ENCODE measurements around the gene CACNA2D2. TPM values are rescaled to one million over a fixed set of nuclear protein-coding genes. Genes with fewer than 3 reads are reported as not detected.

Gene CACNA2D2
- total and polyA plus RNA-seq, 2 of the 13 experiments (the other 11 are each of a cell fraction or from before 2014, with no cell fraction given): not detected

- peak; percentile 88 for TF ChIP-seq PRDM10 (CRISPR knock-in tag; IDR thresholded peaks at IDR 0.05; ENCODE audit: low read depth)
- TF ChIP-seq ZNF747 (CRISPR knock-in tag; IDR thresholded peaks at IDR 0.05; ENCODE audit: borderline replicate concordance): no peak
- TF ChIP-seq SAFB2 (CRISPR knock-in tag; IDR thresholded peaks at IDR 0.05; ENCODE audit: borderline replicate concordance, low read depth): peak; percentile 85; the same call in 1 of the 2 replicates
- no peak for TF ChIP-seq SMYD3 (CRISPR knock-in tag; IDR thresholded peaks at IDR 0.05)
- peak; percentile 67 for TF ChIP-seq HDAC1 (CRISPR knock-in tag; IDR thresholded peaks at IDR 0.05)
- peak; percentile 94 for TF ChIP-seq RNF2 (conservative IDR thresholded peaks at IDR 0.05; ENCODE audit: low read depth)
- TF ChIP-seq HMGXB3 (CRISPR knock-in tag; IDR thresholded peaks at IDR 0.05; ENCODE audit: borderline replicate concordance): no peak; the same call in 1 of the 2 replicates
- no peak for TF ChIP-seq ZNF790 (CRISPR knock-in tag; IDR thresholded peaks at IDR 0.05; ENCODE audit: borderline replicate concordance)
- TF ChIP-seq, protein P1, sequence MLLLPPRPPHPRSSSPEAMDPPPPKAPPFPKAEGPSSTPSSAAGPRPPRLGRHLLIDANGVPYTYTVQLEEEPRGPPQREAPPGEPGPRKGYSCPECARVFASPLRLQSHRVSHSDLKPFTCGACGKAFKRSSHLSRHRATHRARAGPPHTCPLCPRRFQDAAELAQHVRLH (CRISPR knock-in tag; IDR thresholded peaks at IDR 0.05; ENCODE audit: borderline replicate concordance, low read depth): 0 out of 2 replicates have a peak, but pooled peaks have one; percentile 62
- TF ChIP-seq, protein P2, sequence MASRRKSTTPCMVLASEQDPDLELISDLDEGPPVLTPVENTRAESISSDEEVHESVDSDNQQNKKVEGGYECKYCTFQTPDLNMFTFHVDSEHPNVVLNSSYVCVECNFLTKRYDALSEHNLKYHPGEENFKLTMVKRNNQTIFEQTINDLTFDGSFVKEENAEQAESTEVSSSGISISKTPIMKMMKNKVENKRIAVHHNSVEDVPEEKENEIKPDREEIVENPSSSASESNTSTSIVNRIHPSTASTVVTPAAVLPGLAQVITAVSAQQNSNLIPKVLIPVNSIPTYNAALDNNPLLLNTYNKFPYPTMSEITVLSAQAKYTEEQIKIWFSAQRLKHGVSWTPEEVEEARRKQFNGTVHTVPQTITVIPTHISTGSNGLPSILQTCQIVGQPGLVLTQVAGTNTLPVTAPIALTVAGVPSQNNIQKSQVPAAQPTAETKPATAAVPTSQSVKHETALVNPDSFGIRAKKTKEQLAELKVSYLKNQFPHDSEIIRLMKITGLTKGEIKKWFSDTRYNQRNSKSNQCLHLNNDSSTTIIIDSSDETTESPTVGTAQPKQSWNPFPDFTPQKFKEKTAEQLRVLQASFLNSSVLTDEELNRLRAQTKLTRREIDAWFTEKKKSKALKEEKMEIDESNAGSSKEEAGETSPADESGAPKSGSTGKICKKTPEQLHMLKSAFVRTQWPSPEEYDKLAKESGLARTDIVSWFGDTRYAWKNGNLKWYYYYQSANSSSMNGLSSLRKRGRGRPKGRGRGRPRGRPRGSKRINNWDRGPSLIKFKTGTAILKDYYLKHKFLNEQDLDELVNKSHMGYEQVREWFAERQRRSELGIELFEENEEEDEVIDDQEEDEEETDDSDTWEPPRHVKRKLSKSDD (CRISPR knock-in tag; IDR thresholded peaks at IDR 0.05; ENCODE audit: low read depth): no peak; the same call in 1 of the 2 replicates
- TF ChIP-seq ZBTB21 (CRISPR knock-in tag; IDR thresholded peaks at IDR 0.05): no peak
- TF ChIP-seq ZNF768 (CRISPR knock-in tag; IDR thresholded peaks at IDR 0.05): peak; percentile 69
- no peak for TF ChIP-seq STAG1 (CRISPR knock-in tag; IDR thresholded peaks at IDR 0.05)
- 0 out of 2 replicates have a peak, but pooled peaks have one; percentile 7 for TF ChIP-seq ZNF709 (CRISPR knock-in tag; IDR thresholded peaks at IDR 0.05)
- TF ChIP-seq DNMT1 (CRISPR knock-in tag; IDR thresholded peaks at IDR 0.05): peak; percentile 58; the same call in 1 of the 2 replicates
- TF ChIP-seq ZNF557 (CRISPR knock-in tag; IDR thresholded peaks at IDR 0.05): no peak
- no peak for TF ChIP-seq JUND (CRISPR knock-in tag; IDR thresholded peaks at IDR 0.05)
Observed at GRCh38 chr3:50358911-50359759, 144.3 kb downstream of the CACNA2D2 start, which contains the start of gene TMEM115 (continued).

Measured in HepG2 (cell line).